HG03558 (cell line): ENCODE measurements around the gene WBP11.
"Not testable (repeated sequence)": the region's sequence is repeated elsewhere in the genome, so short reads cannot be mapped to it uniquely, and the experiment has no call there.

Source experiments
- ATAC-seq: cut with Tn5 transposase; IDR thresholded peaks from one replicate; pipeline ENCODE4 v1.9.1; 2021; ENCODE audit warnings: moderate number of reproducible peaks; ENCODE audit not compliant: unreplicated experiment; ENCODE audit errors: extremely low read depth

The WBP11 gene

GRCh38 chr12:14774074-14774905 lies 29.0 kb downstream of the WBP11 start:
- ATAC-seq, result peak; percentile 37

- ATAC-seq, result peak; percentile 4
These were observed 29.6 kb downstream of the WBP11 start for GRCh38 chr12:14773685-14774073.

- ATAC-seq, result no peak
These were observed 30.3 kb downstream of the WBP11 start for GRCh38 chr12:14772946-14773345.

GRCh38 chr12:14771651-14772137 lies 31.6 kb downstream of the WBP11 start:
- ATAC-seq, result no peak

- ATAC-seq, result no peak
These were observed 32.5 kb downstream of the WBP11 start for GRCh38 chr12:14770496-14771461.

- ATAC-seq, result peak; percentile 17
These were observed 33.2 kb downstream of the WBP11 start for GRCh38 chr12:14769969-14770495.

GRCh38 chr12:14769466-14769968 lies 33.8 kb downstream of the WBP11 start:
- no peak for ATAC-seq

- no peak for ATAC-seq
These were observed 34.4 kb downstream of the WBP11 start for GRCh38 chr12:14768823-14769405.

GRCh38 chr12:14767617-14768016 lies 35.7 kb downstream of the WBP11 start:
- ATAC-seq, result no peak

GRCh38 chr12:14766649-14767215 lies 36.5 kb downstream of the WBP11 start:
- no peak for ATAC-seq

GRCh38 chr12:14766020-14766419 lies 37.3 kb downstream of the WBP11 start:
- not testable (repeated sequence) for ATAC-seq

- ATAC-seq, result no peak
These were observed 37.9 kb downstream of the WBP11 start for GRCh38 chr12:14765398-14765797.

GRCh38 chr12:14759711-14760280 lies 43.5 kb downstream of the WBP11 start:
- not testable (repeated sequence) for ATAC-seq

GRCh38 chr12:14756334-14757143 lies 46.7 kb downstream of the WBP11 start:
- no peak for ATAC-seq

GRCh38 chr12:14751986-14752385 lies 51.3 kb downstream of the WBP11 start:
- ATAC-seq, result no peak

- no peak for ATAC-seq
These were observed 60.2 kb downstream of the WBP11 start for GRCh38 chr12:14743061-14743460.

- ATAC-seq, result no peak
These were observed 61.3 kb downstream of the WBP11 start for GRCh38 chr12:14741942-14742341.

GRCh38 chr12:14741153-14741552 lies 62.1 kb downstream of the WBP11 start:
- no peak for ATAC-seq

GRCh38 chr12:14736441-14736840 lies 66.8 kb downstream of the WBP11 start:
- not testable (repeated sequence) for ATAC-seq
